Testis (tissue), 5 donors: Measurements from ENCODE around the gene RPS17. TPM values are rescaled to one million over a fixed set of nuclear protein-coding genes. Genes with fewer than 3 reads are reported as not detected.

Experiments
- DNase-seq: peaks from one replicate; pipeline ENCODE4 v3.0.0-alpha.2; 2019
- H3K27ac ChIP-seq, 2 donors: fragments of 200-600 bp; sonication (generic); one replicate each; pipeline ENCODE4 v1.5.1; 2019
- H3K27me3 ChIP-seq: fragments of 200-600 bp; sonication (generic); one replicate; pipeline ENCODE4 v1.5.1; 2019
- H3K36me3 ChIP-seq: fragments of 200-600 bp; sonication (generic); one replicate; pipeline ENCODE4 v1.5.1; 2017; ENCODE audit warnings: low read depth; ENCODE audit errors: missing control alignments
- H3K4me1 ChIP-seq: fragments of 200-600 bp; sonication (generic); one replicate; pipeline ENCODE4 v1.5.1; 2019
- H3K4me3 ChIP-seq, 2 donors: fragments of 200-600 bp; sonication (generic); one replicate each; pipeline ENCODE4 v1.5.1; 2017 to 2019
- H3K9me3 ChIP-seq: fragments of 200-600 bp; sonication (generic); one replicate; pipeline ENCODE4 v1.5.1; 2017
- POLR2A ChIP-seq: fragments of 450-650 bp; IDR thresholded peaks from one replicate; pipeline ENCODE4 v1.6.1; 2017; ENCODE audit warnings: antibody characterized with exemption, mild to moderate bottlenecking, moderate library complexity
- WGBS, 2 donors: methylation state at CpG; one replicate each; pipeline ENCODE4 v1.1.5; 2018; 5-methylcytosine and 5-hydroxymethylcytosine counted together
- intact Hi-C: fragments of 100-400 bp; cut with DNase I; formaldehyde crosslinking; loops from one replicate; pipeline ENCODE4 v1.15.1; 2023; ENCODE audit warnings: low total_unique reads
- long read RNA-seq, 2 donors: transcript quantifications; one replicate each; lab custom pipeline, GENCODE V29; 2026
- polyA plus RNA-seq: library from polyadenylated mRNA; stranded (reverse); fragments of 350-450 nt; fragmentation: Illumina TruSeq; extraction: RNeasy Lipid Tissue Mini Kit (QIAGEN cat#74804); gene quantifications from one replicate; pipeline ENCODE4 v1.2.3, GENCODE V29; 2014; ENCODE audit warnings: low read depth, low replicate concordance; ENCODE audit not compliant: insufficient read depth
- total RNA-seq, 2 donors: library from RNA; depleted of rRNA; stranded (reverse); fragments of >200 nt; gene quantifications; one replicate each; pipeline ENCODE4 v1.2.3, GENCODE V29; 2016
- TF ChIP-seq, protein P1 (sequence below), 3 experiments: fragments of 450-650 bp in 2 of 3; fragments of 200-600 bp in 1 of 3; sonication (generic) in 1 of 3; IDR thresholded peaks; one replicate each; pipeline ENCODE4 v1.5.1; 2016 to 2019; ENCODE audit warnings: antibody characterized with exemption in 3 of 3, mild to moderate bottlenecking in 2 of 3, moderate library complexity in 1 of 3

Gene RPS17
- total RNA-seq (100 to 1,000 TPM; 567 to 887 TPM), polyA plus RNA-seq (995 TPM)
- long read RNA-seq, donor 1, transcript RPS17-203 (2 exons, 580 nt) = minor isoform, 11 of 998 reads
- long read RNA-seq, donor 1, transcript RPS17-210 (5 exons, 488 nt) = major isoform, 939 of 998 reads
- long read RNA-seq, donor 1, transcript RPS17-209 (4 exons, 1,909 nt) = minor isoform, 9 of 998 reads
- long read RNA-seq, donor 1, transcript RPS17-204 (2 exons, 760 nt) = minor isoform, 12 of 998 reads
- long read RNA-seq, donor 1, partial matches to known transcripts = 24 of 998 reads
- long read RNA-seq, donor 1, other reads (novel, unspliced or antisense) = 0 of 998 reads
- long read RNA-seq, donor 2, transcript RPS17-210 (5 exons, 488 nt) = major isoform, 440 of 466 reads
- long read RNA-seq, donor 2, partial matches to known transcripts = 17 of 466 reads
- long read RNA-seq, donor 2, other reads (novel, unspliced or antisense) = 0 of 466 reads

DNA sequence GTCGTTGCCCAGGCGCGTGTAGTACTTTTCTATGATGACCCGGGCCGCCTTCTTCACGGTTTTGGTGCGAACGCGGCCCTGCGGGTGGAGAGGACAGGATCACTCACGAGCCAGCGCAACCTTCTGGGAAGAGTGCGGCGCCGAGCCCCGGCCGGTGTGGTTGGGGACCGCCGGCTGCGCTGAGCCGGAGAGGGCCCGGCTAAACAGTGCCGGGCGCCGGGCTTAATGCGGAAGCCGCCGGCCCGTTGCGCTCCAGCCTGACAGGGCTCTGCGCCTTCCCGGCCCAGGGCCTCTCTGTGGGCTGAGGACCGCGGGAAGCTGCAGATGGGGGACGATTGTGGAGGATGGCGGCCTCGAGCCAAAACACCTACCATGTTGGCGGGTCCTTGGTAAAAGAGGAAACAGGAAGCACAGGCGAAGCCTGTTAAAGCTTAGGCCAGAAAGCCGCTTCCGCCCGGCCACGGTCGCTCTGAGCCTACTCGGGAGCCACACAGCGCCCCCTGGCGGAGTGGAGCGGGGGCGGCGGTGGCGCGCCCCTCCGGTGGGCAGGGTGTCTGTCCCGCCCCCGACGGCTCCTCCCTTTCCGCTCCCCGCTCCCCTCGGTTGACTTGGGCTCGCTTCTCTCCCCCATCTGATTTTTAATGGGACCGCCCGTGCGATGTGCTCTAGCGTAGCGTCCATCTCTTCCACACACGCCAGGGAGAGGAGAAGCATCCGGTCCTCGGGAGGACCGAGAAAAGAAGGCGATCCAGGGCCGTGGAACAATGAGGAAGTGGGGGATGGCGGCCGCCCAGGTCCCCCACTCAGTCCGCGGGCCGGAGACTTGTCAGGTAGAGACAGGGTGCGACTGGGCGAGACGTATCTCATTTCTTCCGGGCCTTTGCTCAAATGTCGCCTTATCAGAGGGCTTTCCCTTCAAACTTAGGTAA is at the start of gene RPS17:
Gene RPS17, minus strand, starts transcription at position 403 of the 929 bp plus-strand sequence. Its CDS starts 29 bp downstream, at position 374.
- WGBS, 2 donors = 1 to 2% methylated on average over 22 to 53 of the region's 81 CpGs
- H3K4me1 ChIP-seq = peaks cover 15% of the 10 kb centered on the region
- TF ChIP-seq, protein P1, sequence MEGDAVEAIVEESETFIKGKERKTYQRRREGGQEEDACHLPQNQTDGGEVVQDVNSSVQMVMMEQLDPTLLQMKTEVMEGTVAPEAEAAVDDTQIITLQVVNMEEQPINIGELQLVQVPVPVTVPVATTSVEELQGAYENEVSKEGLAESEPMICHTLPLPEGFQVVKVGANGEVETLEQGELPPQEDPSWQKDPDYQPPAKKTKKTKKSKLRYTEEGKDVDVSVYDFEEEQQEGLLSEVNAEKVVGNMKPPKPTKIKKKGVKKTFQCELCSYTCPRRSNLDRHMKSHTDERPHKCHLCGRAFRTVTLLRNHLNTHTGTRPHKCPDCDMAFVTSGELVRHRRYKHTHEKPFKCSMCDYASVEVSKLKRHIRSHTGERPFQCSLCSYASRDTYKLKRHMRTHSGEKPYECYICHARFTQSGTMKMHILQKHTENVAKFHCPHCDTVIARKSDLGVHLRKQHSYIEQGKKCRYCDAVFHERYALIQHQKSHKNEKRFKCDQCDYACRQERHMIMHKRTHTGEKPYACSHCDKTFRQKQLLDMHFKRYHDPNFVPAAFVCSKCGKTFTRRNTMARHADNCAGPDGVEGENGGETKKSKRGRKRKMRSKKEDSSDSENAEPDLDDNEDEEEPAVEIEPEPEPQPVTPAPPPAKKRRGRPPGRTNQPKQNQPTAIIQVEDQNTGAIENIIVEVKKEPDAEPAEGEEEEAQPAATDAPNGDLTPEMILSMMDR (IDR thresholded peaks at IDR 0.05) = peak; percentile 99
- TF ChIP-seq POLR2A = no peak
- H3K36me3 ChIP-seq = no peaks in the 10 kb centered on the region
- DNase-seq = peak; percentile 97
- H3K4me3 ChIP-seq = peak within 1 kb of the TSS; percentile 93 to 94
- peak within 1 kb of the TSS; percentile 87 to 90 for H3K27ac ChIP-seq
- intact Hi-C loops = no loop called here
- H3K27me3 ChIP-seq = no peaks in the 10 kb centered on the region
- no peaks in the 10 kb centered on the region for H3K9me3 ChIP-seq

DNA sequence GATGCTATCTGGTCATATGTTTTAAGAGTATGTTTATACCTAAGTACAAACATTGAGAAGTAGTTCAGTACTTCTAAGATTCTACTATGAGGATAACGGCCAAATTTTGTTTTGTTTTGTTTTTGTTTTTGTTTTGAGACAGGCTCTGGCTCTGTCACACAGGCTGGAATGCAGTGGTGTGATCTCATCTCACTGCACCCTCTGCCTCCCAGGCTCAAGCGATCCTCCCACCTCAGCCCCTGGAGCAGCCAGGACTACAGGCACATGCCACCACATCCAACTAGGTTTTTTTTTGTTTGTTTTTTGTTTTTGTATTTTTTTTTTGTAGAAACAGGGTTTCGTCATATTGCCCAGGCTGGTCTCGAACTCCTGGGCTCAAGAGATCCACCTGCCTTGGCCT is 47.5 kb upstream of the RPS17 start:
- no peaks in the 10 kb centered on the region for H3K27me3 ChIP-seq
- no peak for DNase-seq
- TF ChIP-seq, protein P1 (IDR thresholded peaks at IDR 0.05) = no peak
- no peak for TF ChIP-seq POLR2A
- intact Hi-C loops = no loop called here
- no peak overlapping the region for H3K4me3 ChIP-seq
- WGBS, 2 donors = 72 to 73% methylated on average over 4 of the region's 4 CpGs
- no peaks in the 10 kb centered on the region for H3K36me3 ChIP-seq
- no peak overlapping the region for H3K27ac ChIP-seq
- H3K4me1 ChIP-seq = no peaks in the 10 kb centered on the region
- no peaks in the 10 kb centered on the region for H3K9me3 ChIP-seq

DNA sequence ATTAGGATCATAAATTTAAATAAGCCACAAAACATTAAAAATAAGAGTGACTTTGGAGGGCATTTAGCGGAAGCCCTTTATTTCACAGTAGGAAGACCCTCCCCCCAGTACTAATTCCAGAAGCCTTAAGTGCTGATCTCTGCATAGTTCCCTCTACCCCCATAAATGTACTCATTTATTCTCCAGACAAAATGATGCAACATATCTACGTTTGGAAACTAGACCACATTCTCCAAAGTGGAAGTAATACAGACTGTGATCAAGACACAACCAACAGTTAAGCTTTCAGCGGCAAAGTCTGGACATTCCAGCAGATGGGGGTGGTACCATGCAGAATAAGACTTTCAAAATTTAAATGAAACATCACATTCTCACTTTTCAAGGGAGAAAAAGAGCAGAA is 44.8 kb upstream of the RPS17 start:
- WGBS, 2 donors = 61 to 63% methylated on average over 3 of the region's 3 CpGs
- Histone ChIP-seq H3K27ac (no peak overlapping the region), H3K36me3 (no peaks in the 10 kb centered on the region), H3K4me3 (no peak overlapping the region), H3K4me1 (no peaks in the 10 kb centered on the region), H3K27me3 (no peaks in the 10 kb centered on the region), H3K9me3 (no peaks in the 10 kb centered on the region)
- no peak for DNase-seq
- TF ChIP-seq POLR2A = no peak
- intact Hi-C loops = no loop called here

DNA sequence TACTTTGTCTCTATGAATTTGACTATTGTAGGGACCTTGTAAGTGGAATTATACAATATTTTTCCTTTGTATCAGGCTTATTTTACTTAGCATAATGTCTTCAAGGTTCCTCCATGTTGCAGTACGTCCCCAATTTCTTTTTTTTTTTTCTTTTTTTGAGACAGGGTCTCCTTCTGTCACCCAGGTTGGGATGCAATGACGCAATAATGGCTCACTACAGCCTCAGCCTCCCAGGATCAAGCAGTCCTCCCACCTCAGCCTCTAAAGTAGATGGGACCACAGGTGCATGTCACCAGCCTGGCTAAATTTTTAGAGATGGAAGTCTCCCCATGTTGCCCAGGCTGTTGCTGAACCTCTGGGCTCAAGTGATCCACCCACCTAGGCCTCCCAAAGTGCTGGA is 40.5 kb upstream of the RPS17 start:
- TF ChIP-seq POLR2A = no peak
- TF ChIP-seq, protein P1 (IDR thresholded peaks at IDR 0.05) = no peak
- no peaks in the 10 kb centered on the region for H3K36me3 ChIP-seq
- no peak for DNase-seq
- H3K4me3 ChIP-seq = no peak overlapping the region
- no peaks in the 10 kb centered on the region for H3K27me3 ChIP-seq
- 90 to 93% methylated on average over 2 of the region's 2 CpGs for WGBS, 2 donors
- no peak overlapping the region for H3K27ac ChIP-seq
- no peaks in the 10 kb centered on the region for H3K9me3 ChIP-seq
- intact Hi-C loops = no loop called here
- H3K4me1 ChIP-seq = no peaks in the 10 kb centered on the region

DNA sequence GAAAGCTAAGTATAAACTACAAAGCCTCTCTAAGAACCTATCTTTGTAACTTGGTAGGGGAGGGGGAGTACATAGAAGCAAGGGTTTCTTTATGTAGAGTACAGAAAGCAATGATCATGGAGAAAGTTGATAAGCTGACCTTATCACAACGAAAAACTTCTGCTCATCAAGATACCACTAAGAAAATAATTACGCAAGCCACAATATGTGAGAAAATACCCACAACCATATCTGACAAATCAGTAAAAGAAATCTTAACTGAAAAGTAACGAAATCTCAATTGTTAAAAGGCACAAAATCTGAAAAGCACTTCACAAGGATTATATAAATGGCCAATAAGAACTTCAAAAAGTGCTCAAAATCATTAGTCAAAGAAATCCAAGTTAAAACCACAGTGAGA is 35.1 kb upstream of the RPS17 start:
- Histone ChIP-seq H3K36me3 (no peaks in the 10 kb centered on the region), H3K9me3 (no peaks in the 10 kb centered on the region), H3K4me3 (no peak overlapping the region), H3K27ac (no peak overlapping the region), H3K27me3 (no peaks in the 10 kb centered on the region), H3K4me1 (peaks cover 5% of the 10 kb centered on the region)
- TF ChIP-seq, protein P1 (IDR thresholded peaks at IDR 0.05) = no peak
- no peak for TF ChIP-seq POLR2A
- DNase-seq = no peak
- intact Hi-C loops = no loop called here
- 76 to 84% methylated on average over 3 of the region's 3 CpGs for WGBS, 2 donors
